ENCODE results near the gene TMPRSS2. TPM values are rescaled to one million over a fixed set of nuclear protein-coding genes. Genes with fewer than 3 reads are reported as not detected.

TMPRSS2 gene
- total RNA-seq, 2 donors from 2014 or later = not detected

- DNase-seq (ENCODE audit: low spot score in 2 of 2) = no peak
- H3K36me3 Mint-ChIP-seq = no peaks in the 10 kb centered on the region
- ATAC-seq = no peak
- H3K9me3 Mint-ChIP-seq = no peaks in the 10 kb centered on the region
- no peak overlapping the region for H3K27ac Mint-ChIP-seq
Measured at GRCh38 chr21:41520560-41521442, 12.8 kb upstream of the TMPRSS2 start.

- DNase-seq (ENCODE audit: low spot score in 2 of 2) = no peak
- H3K27ac Mint-ChIP-seq = no peak overlapping the region
Measured at GRCh38 chr21:41519806-41520559, 12.0 kb upstream of the TMPRSS2 start.

DNA sequence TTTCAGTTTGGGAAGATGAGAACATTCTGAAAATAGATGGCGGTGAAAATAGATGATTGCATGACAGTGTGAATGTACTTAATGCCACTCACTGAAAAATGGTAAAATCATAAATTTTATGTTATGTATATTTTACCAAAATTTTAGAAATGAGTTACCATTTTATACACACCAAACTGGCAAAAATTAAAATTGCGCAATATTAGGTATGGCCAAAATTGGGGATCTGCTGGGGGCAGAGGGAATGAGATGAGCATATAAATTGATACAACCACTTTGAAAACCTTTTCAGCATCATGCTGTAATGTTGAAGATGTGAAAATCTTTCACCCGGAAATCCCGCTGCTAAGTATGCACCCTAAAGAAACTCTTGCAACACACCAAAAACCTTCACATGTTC lies 10.8 kb upstream of the TMPRSS2 start:
- H3K27ac Mint-ChIP-seq = no peak overlapping the region
- no peak for DNase-seq (ENCODE audit: low spot score in 2 of 2)
- no peaks in the 10 kb centered on the region for H3K9me3 Mint-ChIP-seq
- no peaks in the 10 kb centered on the region for H3K36me3 Mint-ChIP-seq
- ATAC-seq = no peak

More at GRCh38 chr21:41519806-41520559, 12.0 kb upstream of the TMPRSS2 start:
- Mint-ChIP-seq H3K36me3 (no peaks in the 10 kb centered on the region), H3K9me3 (no peaks in the 10 kb centered on the region)
- no peak for ATAC-seq

- no peak overlapping the region for H3K27ac Mint-ChIP-seq
- no peaks in the 10 kb centered on the region for H3K9me3 Mint-ChIP-seq
- H3K36me3 Mint-ChIP-seq = no peaks in the 10 kb centered on the region
- no peak for DNase-seq (ENCODE audit: low spot score in 2 of 2)
- ATAC-seq = no peak
Measured at GRCh38 chr21:41511858-41512257, 3.9 kb upstream of the TMPRSS2 start.

DNA sequence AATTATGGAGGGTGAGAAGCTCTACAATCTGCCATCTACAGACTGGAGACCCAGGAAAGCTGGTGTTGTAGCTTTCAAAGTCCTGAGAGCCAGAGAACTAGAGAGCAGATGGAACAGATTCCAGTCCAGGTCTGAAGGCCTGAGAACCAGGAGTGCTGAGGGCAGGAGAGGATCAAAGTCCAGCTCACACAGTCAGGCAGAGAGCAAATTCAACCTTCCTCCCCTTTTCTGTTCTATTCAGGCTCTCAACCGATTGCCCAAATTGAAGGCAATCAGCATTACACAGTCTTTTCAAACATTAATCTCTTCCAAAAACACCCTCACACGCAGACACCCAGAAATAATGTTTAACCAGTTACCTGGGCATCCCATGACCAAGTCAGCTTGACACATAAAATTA lies 2.5 kb upstream of the TMPRSS2 start:
- DNase-seq (ENCODE audit: low spot score in 2 of 2) (no peak), ATAC-seq (no peak)
- no peaks in the 10 kb centered on the region for H3K36me3 Mint-ChIP-seq
- H3K9me3 Mint-ChIP-seq = no peaks in the 10 kb centered on the region
- H3K27ac Mint-ChIP-seq = no peak overlapping the region

GRCh38 chr21:41509733-41510132 lies 1.8 kb upstream of the TMPRSS2 start:
- Mint-ChIP-seq H3K27ac (no peak overlapping the region), H3K9me3 (no peaks in the 10 kb centered on the region), H3K36me3 (no peaks in the 10 kb centered on the region)
- ATAC-seq (no peak), DNase-seq (ENCODE audit: low spot score in 2 of 2) (no peak)

GRCh38 chr21:41509145-41509496 lies 1.2 kb upstream of the TMPRSS2 start:
- Mint-ChIP-seq H3K36me3 (no peaks in the 10 kb centered on the region), H3K27ac (peak overlapping the region in 1 of 2 donors; percentile 29), H3K9me3 (no peaks in the 10 kb centered on the region)
- ATAC-seq (no peak), DNase-seq (ENCODE audit: low spot score in 2 of 2) (no peak)

DNA sequence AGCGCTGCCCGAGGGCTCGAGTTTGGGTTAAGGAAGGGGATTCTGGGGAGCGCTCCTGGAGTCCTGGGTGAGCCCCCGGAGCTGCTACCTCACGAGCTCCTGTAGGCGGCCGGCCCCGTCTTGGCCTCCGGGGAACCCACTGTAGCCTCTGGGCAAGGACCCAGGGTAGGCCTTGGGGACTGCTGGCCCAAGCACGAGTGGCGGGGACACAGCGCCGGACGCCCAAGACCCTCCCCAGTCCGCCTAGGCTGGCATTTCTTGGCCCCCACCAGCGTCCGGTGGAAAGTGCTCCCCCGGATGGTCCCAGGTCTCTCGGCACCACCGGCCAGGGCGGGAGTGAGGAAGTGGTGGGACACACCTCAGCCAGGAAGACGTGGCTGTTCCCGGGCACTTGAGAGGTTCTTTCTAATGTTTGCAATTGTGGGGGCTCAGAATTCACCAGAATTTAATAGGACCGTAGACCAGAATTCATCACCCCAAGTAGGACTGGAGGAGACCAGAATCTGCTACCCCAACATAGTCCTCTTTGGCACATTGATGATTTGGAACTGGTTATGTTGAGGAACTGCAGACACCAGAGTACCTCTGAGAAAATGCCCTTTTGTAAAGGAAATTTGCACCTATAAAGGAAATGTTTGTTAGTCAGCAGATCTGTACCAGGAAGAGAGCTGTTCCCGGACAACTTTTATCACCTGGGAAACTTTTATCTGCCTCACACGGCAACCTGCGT lies 622 bp upstream of the TMPRSS2 start:
- ATAC-seq (no peak), DNase-seq (ENCODE audit: low spot score in 2 of 2) (no peak)
- no peak overlapping the region for H3K27ac Mint-ChIP-seq

DNA sequence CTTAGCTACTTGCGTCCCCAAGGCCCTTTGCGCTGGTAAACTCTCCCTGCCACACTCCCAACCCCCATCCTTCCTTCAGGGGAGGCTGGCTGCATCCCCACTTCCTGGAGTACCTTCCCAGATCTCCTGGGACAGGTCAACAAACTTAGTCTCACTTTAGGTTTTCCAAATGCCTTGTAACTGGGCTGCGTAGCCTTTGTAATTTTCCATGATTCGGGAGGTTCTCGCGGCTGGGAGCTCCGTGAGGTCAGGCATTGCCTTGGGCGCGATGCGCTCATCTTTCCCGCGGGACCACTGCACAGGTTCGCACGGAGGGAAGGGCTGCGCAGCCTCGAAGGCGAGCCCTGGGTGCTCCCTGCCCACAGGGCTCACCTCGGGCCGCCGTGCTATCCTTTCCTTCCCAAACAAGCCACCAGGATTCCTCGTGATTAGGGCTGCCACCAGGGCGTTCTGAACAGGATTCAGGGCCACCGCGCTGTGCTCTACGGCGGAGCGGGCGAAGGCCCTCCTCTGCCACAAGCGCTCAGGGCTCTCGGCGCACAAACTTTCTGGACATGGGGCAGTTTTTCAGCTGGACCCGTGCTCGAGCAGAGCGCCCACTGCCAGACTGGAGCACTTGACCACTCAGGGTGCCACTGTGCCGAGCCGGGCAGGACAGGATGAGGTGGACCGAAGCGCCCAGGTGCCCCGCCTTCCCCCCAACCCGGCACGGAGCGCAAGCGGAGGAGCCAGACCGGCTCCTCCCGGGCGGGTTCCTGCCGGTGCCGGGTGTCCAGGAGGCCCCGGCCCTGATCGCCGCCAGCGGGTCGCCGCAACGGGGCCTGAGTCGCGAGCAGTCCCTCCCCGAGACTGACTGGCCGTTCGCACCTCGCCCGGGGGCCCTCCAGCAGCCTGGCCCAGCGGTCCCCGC lies 1.1 kb downstream of the TMPRSS2 start:
- no peak for DNase-seq (ENCODE audit: low spot score in 2 of 2)
- Mint-ChIP-seq H3K27ac (no peak overlapping the region), H3K9me3 (no peaks in the 10 kb centered on the region), H3K36me3 (no peaks in the 10 kb centered on the region)
- ATAC-seq = no peak

More for the DNA sequence above, 622 bp upstream of the TMPRSS2 start:
- H3K36me3 Mint-ChIP-seq = no peaks in the 10 kb centered on the region
- H3K9me3 Mint-ChIP-seq = no peaks in the 10 kb centered on the region

GRCh38 chr21:41506005-41506594 lies 1.9 kb downstream of the TMPRSS2 start:
- H3K27ac Mint-ChIP-seq = no peak overlapping the region
- DNase-seq (ENCODE audit: low spot score in 2 of 2) = no peak
- H3K36me3 Mint-ChIP-seq = no peaks in the 10 kb centered on the region
- ATAC-seq = no peak
- H3K9me3 Mint-ChIP-seq = no peaks in the 10 kb centered on the region

DNA sequence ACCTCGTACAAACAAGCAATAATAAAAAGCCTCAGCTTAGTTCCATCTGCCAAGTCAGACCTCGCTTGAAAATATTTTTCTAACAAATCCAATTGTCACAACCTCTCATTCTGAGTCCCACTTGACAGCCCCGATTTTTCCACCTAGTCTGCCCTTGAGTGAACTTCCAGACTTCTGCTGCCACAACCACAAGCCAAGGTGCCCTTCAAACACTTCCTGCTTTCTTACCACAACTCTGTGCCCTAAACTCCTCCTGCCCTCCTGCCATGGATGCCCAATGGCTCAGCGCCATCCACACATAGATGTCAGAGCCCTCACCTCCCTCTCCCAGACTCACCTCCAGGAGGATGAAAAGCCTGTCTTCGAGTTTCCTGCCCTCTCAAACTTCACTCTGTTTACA lies 3.9 kb downstream of the TMPRSS2 start:
- DNase-seq (ENCODE audit: low spot score in 2 of 2) (no peak), ATAC-seq (no peak)
- no peaks in the 10 kb centered on the region for H3K36me3 Mint-ChIP-seq
- no peak overlapping the region for H3K27ac Mint-ChIP-seq
- H3K9me3 Mint-ChIP-seq = no peaks in the 10 kb centered on the region

DNA sequence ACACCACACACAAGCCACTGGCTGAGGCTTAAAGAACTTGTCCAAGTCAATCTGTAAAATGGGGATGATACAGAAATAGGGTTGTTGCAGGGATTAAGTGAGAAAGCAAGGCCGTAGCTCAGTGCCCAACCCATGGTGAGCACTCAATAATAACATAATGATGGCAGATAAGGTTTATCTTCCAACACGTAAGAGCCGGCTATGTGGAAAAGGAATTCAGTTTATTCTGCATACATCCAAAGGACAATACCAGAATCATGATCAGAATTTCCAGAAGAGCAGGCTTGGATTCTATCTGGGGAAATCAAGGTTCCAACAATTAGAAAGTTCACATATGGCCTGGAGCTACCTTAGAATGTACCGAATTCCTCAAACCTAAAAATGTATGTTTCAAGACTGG lies 4.6 kb downstream of the TMPRSS2 start:
- DNase-seq (ENCODE audit: low spot score in 2 of 2) (no peak), ATAC-seq (no peak)
- H3K27ac Mint-ChIP-seq = no peak overlapping the region
- H3K36me3 Mint-ChIP-seq = no peaks in the 10 kb centered on the region
- H3K9me3 Mint-ChIP-seq = no peaks in the 10 kb centered on the region

GRCh38 chr21:41501919-41502318 lies 6.0 kb downstream of the TMPRSS2 start:
- H3K27ac Mint-ChIP-seq = no peak overlapping the region
- no peaks in the 10 kb centered on the region for H3K9me3 Mint-ChIP-seq
- ATAC-seq (no peak), DNase-seq (ENCODE audit: low spot score in 2 of 2) (no peak)
- no peaks in the 10 kb centered on the region for H3K36me3 Mint-ChIP-seq

- Mint-ChIP-seq H3K27ac (no peak overlapping the region), H3K9me3 (no peaks in the 10 kb centered on the region), H3K36me3 (no peaks in the 10 kb centered on the region)
- DNase-seq (ENCODE audit: low spot score in 2 of 2) (no peak), ATAC-seq (no peak)
Measured at GRCh38 chr21:41500931-41501381, 7.0 kb downstream of the TMPRSS2 start.

DNA sequence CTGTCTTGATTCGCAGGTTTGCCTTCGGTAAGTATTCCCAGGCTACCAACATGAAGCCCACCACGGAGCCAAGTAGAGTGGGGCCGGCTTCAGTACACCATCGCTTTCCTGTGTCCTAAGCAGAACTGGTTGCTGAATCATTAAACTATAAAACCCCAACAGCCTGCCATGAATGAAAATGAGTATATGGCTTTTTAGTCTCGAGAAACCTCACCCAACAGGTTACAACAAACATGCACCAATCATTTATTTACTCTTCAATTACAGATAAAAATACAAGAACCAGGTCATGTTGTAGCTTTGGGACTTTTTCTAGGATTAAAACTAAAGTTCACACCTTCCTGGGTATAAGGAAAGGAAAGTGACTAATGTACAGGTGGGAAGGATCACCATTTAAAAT lies 7.6 kb downstream of the TMPRSS2 start:
- Mint-ChIP-seq H3K9me3 (no peaks in the 10 kb centered on the region), H3K27ac (no peak overlapping the region), H3K36me3 (no peaks in the 10 kb centered on the region)
- no peak for DNase-seq (ENCODE audit: low spot score in 2 of 2)
- ATAC-seq = no peak

DNA sequence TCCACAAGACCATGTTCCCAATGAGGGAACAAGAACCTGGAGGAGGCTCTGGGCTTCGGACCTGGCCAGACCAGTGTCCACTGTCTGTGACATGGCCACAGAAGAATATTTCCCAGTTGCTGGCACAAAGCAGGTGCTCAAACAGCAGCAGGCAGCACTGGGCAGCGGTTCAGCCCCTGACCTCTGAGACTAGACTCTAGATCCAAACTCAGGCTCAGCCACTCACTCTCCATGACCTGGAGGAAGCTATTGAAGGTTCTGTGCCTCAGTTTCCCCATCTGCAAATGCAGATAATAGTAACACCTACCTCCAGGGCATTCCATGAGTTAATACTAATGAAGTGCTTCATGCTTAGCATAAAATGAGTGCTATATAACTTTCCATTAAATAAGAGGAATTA lies 8.0 kb downstream of the TMPRSS2 start:
- H3K27ac Mint-ChIP-seq = no peak overlapping the region
- no peaks in the 10 kb centered on the region for H3K9me3 Mint-ChIP-seq
- DNase-seq (ENCODE audit: low spot score in 2 of 2) (no peak), ATAC-seq (no peak)
- H3K36me3 Mint-ChIP-seq = no peaks in the 10 kb centered on the region

Data from activated naive CD4-positive, alpha-beta T cell treated with anti-CD3 and anti-CD28 coated beads, Interleukin-2, amount 50 U/mL, for 72 hours (primary cell).